Neuronal stem cell (in vitro differentiated cells): Measurements from ENCODE around the gene PARD3B.

Experiments used
- DNase-seq: peaks from one replicate; pipeline ENCODE4 v3.0.0-alpha.2; 2013; ENCODE audit warnings: low spot score
- H2AFZ ChIP-seq: one replicate; pipeline ENCODE4 v1.6.1; 2013; ENCODE audit warnings: mild to moderate bottlenecking, low read length, inconsistent platforms
- H2AK5ac ChIP-seq: 2 replicates; pipeline ENCODE4 v1.6.1; 2013; ENCODE audit warnings: low read depth, mild to moderate bottlenecking, inconsistent platforms, low read length, moderate library complexity, mixed read lengths
- H2BK120ac ChIP-seq: 2 replicates; pipeline ENCODE4 v1.6.1; 2013; ENCODE audit warnings: low read depth, mild to moderate bottlenecking, inconsistent platforms, low read length, moderate library complexity, mixed read lengths
- H2BK12ac ChIP-seq: one replicate; pipeline ENCODE4 v1.6.1; 2013; ENCODE audit warnings: low read length, inconsistent platforms
- H2BK15ac ChIP-seq: 2 replicates; pipeline ENCODE4 v1.6.1; 2013; ENCODE audit warnings: mild to moderate bottlenecking, low read length, inconsistent platforms, mixed read lengths
- H2BK5ac ChIP-seq: one replicate; pipeline ENCODE4 v1.6.1; 2013; ENCODE audit warnings: inconsistent platforms, mild to moderate bottlenecking, low read length, moderate library complexity
- H3K14ac ChIP-seq: one replicate; pipeline ENCODE4 v1.6.1; 2013; ENCODE audit warnings: low read length, inconsistent platforms
- H3K18ac ChIP-seq: 2 replicates; pipeline ENCODE4 v1.6.1; 2013; ENCODE audit warnings: low read length, inconsistent platforms
- H3K23ac ChIP-seq: 2 replicates; pipeline ENCODE4 v1.6.1; 2013; ENCODE audit warnings: low read depth, mild to moderate bottlenecking, mixed read lengths, low read length, inconsistent platforms; ENCODE audit not compliant: poor library complexity
- H3K27ac ChIP-seq: replicated peaks from 3 replicates; pipeline ENCODE4 v1.5.1; 2013; ENCODE audit warnings: low read length, inconsistent platforms
- H3K27me3 ChIP-seq, 3 experiments: 2 replicates each; pipeline ENCODE4 v1.6.1; 2013; ENCODE audit warnings: low read length in 3 of 3, mild to moderate bottlenecking in 2 of 3, inconsistent platforms in 1 of 3, low read depth in 1 of 3, mixed read lengths in 1 of 3, moderate library complexity in 1 of 3; ENCODE audit not compliant: control insufficient read depth in 3 of 3, insufficient read depth in 3 of 3
- H3K36me3 ChIP-seq, 2 donors: replicated peaks in 1 of 2; 2 replicates each; pipeline ENCODE4 v1.6.1; 2013; ENCODE audit warnings: low read length in 2 of 2; ENCODE audit not compliant: control insufficient read depth in 2 of 2, insufficient read depth in 2 of 2
- H3K4ac ChIP-seq: 2 replicates; pipeline ENCODE4 v1.6.1; 2013; ENCODE audit warnings: inconsistent platforms, mild to moderate bottlenecking, low read length, moderate library complexity
- H3K4me1 ChIP-seq, 2 donors: 1 replicate in 1 of 2; 2 replicates in 1 of 2; pipeline ENCODE4 v1.6.1; 2013; ENCODE audit warnings: low read length in 2 of 2, low read depth in 1 of 2; ENCODE audit not compliant: control insufficient read depth in 2 of 2, insufficient read depth in 1 of 2
- H3K4me2 ChIP-seq: one replicate; pipeline ENCODE4 v1.6.1; 2013; ENCODE audit warnings: mild to moderate bottlenecking, low read length, inconsistent platforms; ENCODE audit not compliant: insufficient read depth, poor library complexity, severe bottlenecking
- H3K4me3 ChIP-seq, 2 donors: 2 replicates each; pipeline ENCODE4 v1.5.1; 2013; ENCODE audit warnings: low read length in 2 of 2, mild to moderate bottlenecking in 2 of 2, inconsistent platforms in 1 of 2, moderate library complexity in 1 of 2
- H3K79me1 ChIP-seq: one replicate; pipeline ENCODE4 v1.6.1; 2013; ENCODE audit warnings: low read depth, mild to moderate bottlenecking, inconsistent platforms, low read length, moderate library complexity
- H3K9ac ChIP-seq: one replicate; pipeline ENCODE4 v1.6.1; 2013; ENCODE audit warnings: mild to moderate bottlenecking, low read depth, low read length, inconsistent platforms; ENCODE audit not compliant: poor library complexity
- H3K9me3 ChIP-seq, 2 donors: replicated peaks in 1 of 2; 2 replicates each; pipeline versions ENCODE3 to v1.6.1; 2013; ENCODE audit warnings: low read length in 2 of 2, mild to moderate bottlenecking in 2 of 2, inconsistent platforms in 1 of 2, low read depth in 1 of 2, mixed read lengths in 1 of 2, moderate library complexity in 1 of 2; ENCODE audit not compliant: control insufficient read depth in 2 of 2, insufficient read depth in 1 of 2
- H4K8ac ChIP-seq: one replicate; pipeline ENCODE4 v1.6.1; 2013; ENCODE audit warnings: low read depth, mild to moderate bottlenecking, inconsistent platforms, low read length, moderate library complexity
- H4K91ac ChIP-seq: one replicate; pipeline ENCODE4 v1.6.1; 2013; ENCODE audit warnings: low read length, low read depth, mild to moderate bottlenecking, inconsistent platforms; ENCODE audit not compliant: poor library complexity
- WGBS, 2 donors: extraction: QIAGEN DNeasy Blood & Tissue Kit; methylation state at CpG; one replicate each; pipeline ENCODE4 v1.1.7; 2013; ENCODE audit warnings: missing lambda C conversion rate in 2 of 2, mixed read lengths in 1 of 2; ENCODE audit not compliant: insufficient read length in 2 of 2, insufficient replicate concordance in 1 of 2; ENCODE audit errors: extremely low coverage in 2 of 2; 5-methylcytosine and 5-hydroxymethylcytosine counted together

Gene PARD3B

DNA sequence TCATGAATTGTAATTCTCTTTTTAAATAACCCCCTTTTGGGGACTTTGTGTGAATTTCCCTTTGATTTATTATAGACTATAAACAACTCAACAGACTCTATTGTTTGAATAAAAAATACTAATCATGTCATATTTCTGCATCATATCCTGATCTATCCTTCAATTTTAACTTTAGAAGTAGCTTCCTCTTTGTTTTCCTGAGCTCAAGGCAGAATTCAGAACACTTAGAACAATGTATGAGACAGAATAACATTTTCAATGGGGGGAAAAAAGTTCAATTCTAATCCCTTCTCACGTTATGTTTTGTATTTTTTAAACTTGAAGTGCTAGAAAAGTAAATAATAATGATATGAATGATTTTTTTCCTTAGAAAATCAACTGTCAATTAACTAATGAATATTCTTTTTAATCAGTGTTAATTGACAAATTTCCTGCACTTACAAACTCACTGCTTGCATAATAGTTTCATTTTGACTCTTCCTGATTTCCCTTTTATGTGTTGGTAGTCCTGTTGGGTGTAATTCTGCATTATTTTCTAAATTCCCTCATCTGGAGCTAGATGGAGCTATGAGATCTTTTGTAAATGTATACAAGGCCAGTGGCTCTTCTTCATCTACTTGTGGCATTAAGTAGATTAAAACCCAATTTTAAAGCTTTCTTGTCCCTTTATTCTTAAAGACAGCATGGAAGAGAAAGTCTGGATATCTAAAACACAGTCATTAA is 326.1 kb downstream of the PARD3B start:
- H4K8ac ChIP-seq: no peak overlapping the region
- no peak overlapping the region for H3K27ac ChIP-seq
- H3K27me3 ChIP-seq: no peaks in the 10 kb centered on the region
- no peak overlapping the region for H3K9ac ChIP-seq
- no peak overlapping the region for H3K18ac ChIP-seq
- H2BK120ac ChIP-seq: no peak overlapping the region
- H3K14ac ChIP-seq: no peak overlapping the region
- H4K91ac ChIP-seq: no peak overlapping the region
- H3K79me1 ChIP-seq: no peaks in the 10 kb centered on the region
- H3K4ac ChIP-seq: no peak overlapping the region
- no peak overlapping the region for H2AFZ ChIP-seq
- no peak overlapping the region for H3K4me3 ChIP-seq
- H3K4me2 ChIP-seq: no peak overlapping the region
- no peaks in the 10 kb centered on the region for H3K9me3 ChIP-seq
- no peak overlapping the region for H2BK15ac ChIP-seq
- H3K4me1 ChIP-seq: no peaks in the 10 kb centered on the region
- H2BK5ac ChIP-seq: no peak overlapping the region
- H3K36me3 ChIP-seq: no peaks in the 10 kb centered on the region
- no peak for DNase-seq
- WGBS, 2 donors: no CpG with 5 or more reads among the region's 1 CpG
- no peak overlapping the region for H3K23ac ChIP-seq
- no peak overlapping the region for H2AK5ac ChIP-seq
- H2BK12ac ChIP-seq: no peak overlapping the region

GRCh38 chr2:204876311-204876710 is 331.0 kb downstream of the PARD3B start:
- Histone ChIP-seq H3K4me3 (no peak overlapping the region), H3K23ac (no peak overlapping the region), H2BK120ac (no peak overlapping the region), H3K18ac (no peak overlapping the region), H3K4me2 (no peak overlapping the region), H3K4me1 (peaks cover 0 to 1% of the 10 kb centered on the region in 2 donors), H3K79me1 (no peaks in the 10 kb centered on the region), H4K8ac (no peak overlapping the region), H3K27me3 (no peaks in the 10 kb centered on the region), H3K9me3 (peaks cover 0 to 2% of the 10 kb centered on the region in 2 donors), H2BK5ac (no peak overlapping the region), H2BK12ac (no peak overlapping the region), H2AFZ (no peak overlapping the region), H3K4ac (no peak overlapping the region), H3K9ac (no peak overlapping the region), H3K14ac (no peak overlapping the region), H3K27ac (no peak overlapping the region), H2BK15ac (no peak overlapping the region), H2AK5ac (no peak overlapping the region), H4K91ac (no peak overlapping the region), H3K36me3 (no peaks in the 10 kb centered on the region)
- DNase-seq: no peak
- WGBS, 2 donors: no CpG with 5 or more reads among the region's 4 CpGs

DNA sequence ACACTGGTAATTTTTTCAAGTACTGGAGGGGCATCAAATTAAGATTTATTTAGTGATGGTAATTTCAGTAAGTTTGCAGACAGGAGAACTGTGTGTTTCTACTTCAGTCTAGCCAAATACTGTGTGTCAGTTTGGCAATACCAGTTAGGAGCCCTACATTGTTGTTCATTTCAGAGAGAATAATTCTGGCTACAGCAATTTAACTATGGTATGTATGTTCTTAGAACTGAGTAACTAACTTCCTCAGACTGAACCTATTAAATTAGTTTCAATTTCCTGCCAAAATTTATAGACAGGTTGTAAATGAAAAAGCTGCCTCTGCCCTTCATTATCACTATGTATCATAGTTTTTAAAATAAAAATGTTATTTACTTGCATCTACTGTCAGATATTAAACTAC is 332.4 kb downstream of the PARD3B start:
- no peak overlapping the region for H3K18ac ChIP-seq
- no peak overlapping the region for H3K27ac ChIP-seq
- H2BK120ac ChIP-seq: no peak overlapping the region
- no peak overlapping the region for H2AFZ ChIP-seq
- no peaks in the 10 kb centered on the region for H3K27me3 ChIP-seq
- H3K36me3 ChIP-seq: no peaks in the 10 kb centered on the region
- no peak overlapping the region for H4K8ac ChIP-seq
- peaks cover 0 to 2% of the 10 kb centered on the region in 2 donors for H3K9me3 ChIP-seq
- H3K4ac ChIP-seq: no peak overlapping the region
- no peaks in the 10 kb centered on the region for H3K79me1 ChIP-seq
- no peak overlapping the region for H3K23ac ChIP-seq
- no peak overlapping the region for H3K14ac ChIP-seq
- H3K4me2 ChIP-seq: no peak overlapping the region
- no peak overlapping the region for H2BK15ac ChIP-seq
- DNase-seq: no peak
- no peak overlapping the region for H2BK12ac ChIP-seq
- H3K4me3 ChIP-seq: no peak overlapping the region
- H3K4me1 ChIP-seq: peaks cover 4 to 6% of the 10 kb centered on the region in 2 donors
- H3K9ac ChIP-seq: no peak overlapping the region
- no peak overlapping the region for H2AK5ac ChIP-seq
- H2BK5ac ChIP-seq: no peak overlapping the region
- no peak overlapping the region for H4K91ac ChIP-seq

DNA sequence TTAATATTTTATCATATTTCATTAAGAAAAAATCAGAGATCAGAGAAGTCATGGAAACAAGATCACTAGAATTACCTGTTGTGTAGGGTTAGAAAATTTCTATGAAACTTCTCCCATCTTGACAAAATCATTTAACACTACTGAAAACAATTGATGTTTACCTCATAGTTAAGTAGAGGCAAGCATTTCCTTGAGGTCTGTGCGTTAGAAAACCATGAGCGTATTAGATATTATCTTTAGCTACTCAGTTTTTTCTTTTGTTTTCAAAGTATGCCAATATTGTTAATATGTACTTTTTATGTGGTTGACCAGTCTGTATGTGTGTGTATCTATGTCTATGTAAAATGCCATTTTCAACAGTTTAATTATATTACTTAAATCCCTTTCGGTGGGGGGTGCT is 335.7 kb downstream of the PARD3B start:
- Histone ChIP-seq H4K8ac (no peak overlapping the region), H2BK120ac (no peak overlapping the region), H3K23ac (no peak overlapping the region), H3K9ac (no peak overlapping the region), H3K4ac (no peak overlapping the region), H3K4me3 (no peak overlapping the region), H3K27ac (no peak overlapping the region), H2AK5ac (no peak overlapping the region), H4K91ac (no peak overlapping the region), H2BK15ac (no peak overlapping the region), H3K4me1 (peaks cover 4 to 6% of the 10 kb centered on the region in 2 donors), H3K18ac (no peak overlapping the region), H3K9me3 (peaks cover 0 to 6% of the 10 kb centered on the region in 2 donors), H3K79me1 (no peaks in the 10 kb centered on the region), H3K4me2 (no peak overlapping the region), H2AFZ (no peak overlapping the region), H2BK5ac (no peak overlapping the region), H3K36me3 (no peaks in the 10 kb centered on the region), H3K27me3 (no peaks in the 10 kb centered on the region), H2BK12ac (no peak overlapping the region), H3K14ac (no peak overlapping the region)
- no CpG with 5 or more reads among the region's 3 CpGs for WGBS, 2 donors
- DNase-seq: no peak
